Hematopoietic multipotent progenitor cell treated with erythropoietin and hydrocortisone succinate and interleukin-3 and kit ligand, for 15 days (in vitro differentiated cells): ENCODE results near the gene VILL.

Source experiments
- DNase-seq: peaks from one replicate; pipeline ENCODE4 v3.0.0-alpha.2; 2015; ENCODE audit warnings: low spot score

Gene VILL

GRCh38 chr3:37990527-37990926 is at the start of gene VILL:
Gene VILL, plus strand, starts transcription at chr3:37990786. Its CDS starts 2,887 bp downstream, at chr3:37993673.
- no peak for DNase-seq

GRCh38 chr3:37941608-37942508 is 48.7 kb upstream of the VILL start:
- no peak for DNase-seq

GRCh38 chr3:37942646-37943045 is 47.9 kb upstream of the VILL start:
- no peak for DNase-seq

GRCh38 chr3:37943126-37943525 is 47.5 kb upstream of the VILL start:
- no peak for DNase-seq

- DNase-seq, result no peak
Observed at GRCh38 chr3:37943631-37944314, 46.8 kb upstream of the VILL start.

- no peak for DNase-seq
Observed at GRCh38 chr3:37944391-37944842, 46.2 kb upstream of the VILL start.

- DNase-seq, result no peak
Observed at GRCh38 chr3:37945156-37945806, 45.3 kb upstream of the VILL start.

GRCh38 chr3:37945807-37946530 is 44.6 kb upstream of the VILL start:
- no peak for DNase-seq

GRCh38 chr3:37946531-37946889 is 44.1 kb upstream of the VILL start:
- no peak for DNase-seq

- no peak for DNase-seq
Observed at GRCh38 chr3:37949866-37950265, 40.7 kb upstream of the VILL start.

- no peak for DNase-seq
Observed at GRCh38 chr3:37952564-37952963, 38.0 kb upstream of the VILL start.

- no peak for DNase-seq
Observed at GRCh38 chr3:37953226-37953625, 37.4 kb upstream of the VILL start.

- no peak for DNase-seq
Observed at GRCh38 chr3:37953707-37954394, 36.7 kb upstream of the VILL start.

GRCh38 chr3:37954881-37955280 is 35.7 kb upstream of the VILL start:
- no peak for DNase-seq

- no peak for DNase-seq
Observed at GRCh38 chr3:37955918-37956707, 34.5 kb upstream of the VILL start.

- no peak for DNase-seq
Observed at GRCh38 chr3:37956723-37957538, 33.7 kb upstream of the VILL start.

- DNase-seq, result no peak
Observed at GRCh38 chr3:37957539-37957936, 33.0 kb upstream of the VILL start.

GRCh38 chr3:37961622-37962431 is 28.8 kb upstream of the VILL start:
- DNase-seq, result no peak

- no peak for DNase-seq
Observed at GRCh38 chr3:37963016-37963415, 27.6 kb upstream of the VILL start.
